K562 (cell line): Measurements from ENCODE around the gene TCHH. TPM values are rescaled to one million over a fixed set of nuclear protein-coding genes. Genes with fewer than 3 reads are reported as not detected.

Experiments used
- ATAC-seq: fragments of 200-7000 bp; cut with Tn5 transposase; 3 replicates; pipeline ENCODE4 v1.9.1; 2020; ENCODE audit warnings: moderate library complexity
- BruUV-seq: library from RNA; stranded (reverse); fragments of 400-500 nt; replicated peaks from 2 replicates; lab custom pipeline; 2021; lab: Mats Ljungman, UMichigan
- CTCF ChIA-PET: fragments of 300-600 bp; formaldehyde crosslinking; extraction: SDS; loops from one replicate; lab custom pipeline; 2021; ENCODE audit warnings: low intra/inter-chr PET ratio; lab: Yijun Ruan, JAX
- POLR2A ChIA-PET: fragments of 300-600, 350-650 bp; sonication (Branson Sonifier 250); formaldehyde crosslinking; extraction: SDS; loops from one replicate; lab custom pipeline; 2021; ENCODE audit warnings: antibody characterized with exemption, inconsistent platforms; lab: Yijun Ruan, JAX
- DNase-seq, 4 experiments: peaks; one replicate each; pipeline versions ENCODE4 v3.0.0 to v3.0.0-alpha.2; 2011 to 2018; ENCODE audit warnings: low spot score in 3 of 4, mixed read lengths in 3 of 4; ENCODE audit errors: extremely low read depth in 1 of 4
- FAIRE-seq: peaks from 2 replicates; lab custom pipeline; 2011; peaks lifted over from hg19 to GRCh38; lab: Jason Lieb, UNC
- H2AFZ ChIP-seq: 2 replicates; pipeline ENCODE4 v1.6.0; 2011; ENCODE audit warnings: low read depth, low read length, control low read depth, inconsistent platforms
- H3K27ac ChIP-seq: fragments of 200-600 bp; 3 replicates; pipeline ENCODE4 v1.8.0; 2011; ENCODE audit warnings: low read depth, mild to moderate bottlenecking, control low read depth, inconsistent platforms, low read length, moderate library complexity, mixed read lengths; ENCODE audit errors: extremely low read depth
- H3K27me3 ChIP-seq, 2 experiments: fragments of 300-600 bp in 1 of 2; 2 replicates in 1 of 2; 3 replicates in 1 of 2; pipeline versions ENCODE4 v1.6.0 to v1.8.0; 2011; ENCODE audit warnings: inconsistent platforms in 2 of 2, low read length in 2 of 2, mild to moderate bottlenecking in 1 of 2, mixed read lengths in 1 of 2, moderate library complexity in 1 of 2; ENCODE audit not compliant: control insufficient read depth in 2 of 2, insufficient read depth in 2 of 2
- H3K36me3 ChIP-seq: fragments of 300-600 bp; 3 replicates; pipeline ENCODE4 v1.8.0; 2011; ENCODE audit warnings: mild to moderate bottlenecking, low read length, inconsistent platforms; ENCODE audit not compliant: control insufficient read depth, insufficient read depth
- H3K4me1 ChIP-seq, 2 experiments: fragments of 200-600 bp in 1 of 2; replicated peaks in 1 of 2; 2 replicates in 1 of 2; 3 replicates in 1 of 2; pipeline versions ENCODE4 v1.5.1 to v1.8.0; 2011; ENCODE audit warnings: inconsistent platforms in 2 of 2, low read length in 2 of 2, mild to moderate bottlenecking in 1 of 2, mixed read lengths in 1 of 2, moderate library complexity in 1 of 2; ENCODE audit not compliant: control insufficient read depth in 2 of 2, insufficient read depth in 2 of 2
- H3K4me2 ChIP-seq: 2 replicates; pipeline ENCODE4 v1.6.1; 2011; ENCODE audit warnings: low read length, control low read depth, inconsistent platforms, mixed read lengths; ENCODE audit not compliant: insufficient read depth
- H3K4me3 ChIP-seq: fragments of 200-600 bp; sonication (generic), shearing (Covaris generic); 2 replicates; pipeline ENCODE4 v1.5.1; 2016; ENCODE audit warnings: control low read depth, inconsistent platforms
- H3K79me2 ChIP-seq: fragments of 200-600 bp; 3 replicates; pipeline ENCODE4 v1.8.0; 2011; ENCODE audit warnings: low read length, inconsistent platforms; ENCODE audit not compliant: control insufficient read depth, insufficient read depth
- H3K9ac ChIP-seq, 2 experiments: 2 replicates each; pipeline versions ENCODE4 v1.6.0 to v1.6.1; 2011; ENCODE audit warnings: low read depth in 2 of 2, low read length in 2 of 2, control low read depth in 1 of 2, inconsistent platforms in 1 of 2, mild to moderate bottlenecking in 1 of 2, mixed read lengths in 1 of 2; ENCODE audit not compliant: insufficient read depth in 1 of 2
- H3K9me1 ChIP-seq: one replicate; pipeline ENCODE4 v1.6.0; 2011; ENCODE audit warnings: inconsistent platforms, mild to moderate bottlenecking, low read length, moderate library complexity; ENCODE audit not compliant: control insufficient read depth, insufficient read depth
- H3K9me3 ChIP-seq: replicated peaks from 2 replicates; pipeline ENCODE4 v1.5.1; 2011; ENCODE audit warnings: low read depth, low read length, inconsistent platforms; ENCODE audit not compliant: control insufficient read depth, insufficient read depth
- H4K20me1 ChIP-seq: replicated peaks from 2 replicates; pipeline ENCODE4 v1.6.1; 2011; ENCODE audit warnings: low read length, inconsistent platforms, mixed read lengths; ENCODE audit not compliant: control insufficient read depth, insufficient read depth
- CEBPB ChIP-seq: fragments of 450-650 bp; IDR thresholded peaks from 2 replicates; pipeline ENCODE4 v1.6.1; 2016; ENCODE audit warnings: missing genetic modification characterization, missing compliant biosample characterization
- FUS ChIP-seq: fragments of 200-400 bp; formaldehyde crosslinking; optimal IDR thresholded peaks from 2 replicates; pipeline ENCODE3; 2017; ENCODE audit warnings: low read depth, low read length
- KDM2B ChIP-seq: fragments of 250-450 bp; sonication (Bioruptor Pico); IDR thresholded peaks from 2 replicates; pipeline ENCODE4 v1.8.0; 2021; ENCODE audit warnings: mild to moderate bottlenecking, moderate library complexity
- KLF10 ChIP-seq: fragments of 250-450 bp; sonication (Bioruptor Pico); IDR thresholded peaks from 2 replicates; pipeline ENCODE4 v1.6.1; 2021; ENCODE audit warnings: matching md5 sums
- NR3C1 ChIP-seq: sonication (generic); formaldehyde crosslinking; IDR thresholded peaks from 2 replicates; pipeline ENCODE4 v1.8.1; 2022; ENCODE audit warnings: missing genetic modification reagents
- POLR2A ChIP-seq: fragments of 450-650 bp; conservative IDR thresholded peaks from 2 replicates; pipeline ENCODE4 v1.6.1; 2016
- SMAD2 ChIP-seq: fragments of 150-350 bp; IDR thresholded peaks from 2 replicates; pipeline ENCODE4 v1.6.1; 2014; ENCODE audit warnings: low read depth, mild to moderate bottlenecking, low read length
- SP2 ChIP-seq: IDR thresholded peaks from 2 replicates; pipeline ENCODE4 v1.6.1; 2011; ENCODE audit warnings: mild to moderate bottlenecking, low read depth, low read length, moderate library complexity; ENCODE audit not compliant: poor library complexity, severe bottlenecking; ENCODE audit errors: extremely low read depth
- ZBTB1 ChIP-seq: sonication (generic); formaldehyde crosslinking; IDR thresholded peaks from 2 replicates; pipeline ENCODE4 v1.8.1; 2023; ENCODE audit warnings: missing genetic modification reagents, low read depth, mild to moderate bottlenecking, borderline replicate concordance
- ZC3H11A ChIP-seq: IDR thresholded peaks from 2 replicates; pipeline ENCODE4 v1.6.1; 2012; ENCODE audit warnings: low read depth, low read length, improper control_type of control experiment
- ZNF407 ChIP-seq: fragments of 450-650 bp; IDR thresholded peaks from 2 replicates; pipeline ENCODE4 v1.6.1; 2016; ENCODE audit warnings: low read depth
- WGBS: fragments of 100-300 bp; shearing (Covaris generic); methylation state at CpG from one replicate; pipeline ENCODE4 v1.1.6; 2016; ENCODE audit warnings: low coverage, mixed read lengths; ENCODE audit not compliant: insufficient coverage; ENCODE audit errors: missing lambda C conversion rate; 5-methylcytosine and 5-hydroxymethylcytosine counted together
- in situ Hi-C: fragments of 300-500 bp; cut with MboI; formaldehyde crosslinking; loops from 4 replicates; pipeline ENCODE4 v1.15.0; 2018; ENCODE audit warnings: inconsistent platforms, mixed read lengths
- intact Hi-C: fragments of 100-400 bp; cut with micrococcal nuclease; formaldehyde crosslinking; loops from 2 replicates; pipeline ENCODE4 v1.14.2; 2022
- polyA plus RNA-seq, 8 experiments: library from polyadenylated mRNA; depleted of rRNA in 4 of 8; stranded (reverse) in 5 of 8; unstranded in 3 of 8; fragments of >200 nt; fragmentation: Nextera tagmentation in 2 of 8; fragmentation: Illumina TruSeq in 1 of 8; extraction: Ambion mirVana in 2 of 8; extraction: Trizol in 1 of 8; gene quantifications; 2 replicates each; pipeline versions ENCODE4 v1.2.1 to v1.2.3, GENCODE V29; 2011 to 2014; ENCODE audit warnings: inconsistent platforms in 1 of 8, missing spikeins in 1 of 8
- total RNA-seq, 7 experiments: library from RNA; depleted of rRNA in 6 of 7; stranded (reverse); fragments of >200 nt in 6 of 7; fragmentation: Illumina TruSeq in 2 of 7; extraction: Trizol in 2 of 7; gene quantifications; 2 replicates each; pipeline versions ENCODE4 v1.2.1 to v1.2.3, GENCODE V29; 2011 to 2021; ENCODE audit warnings: low replicate concordance in 1 of 7

The TCHH gene
- total and polyA plus RNA-seq, 9 of the 15 experiments (the other 6 are each of a cell fraction or from before 2014, with no cell fraction given): not detected

GRCh38 chr1:152089014-152089674 lies 26.1 kb downstream of the TCHH start, which contains the start of gene TCHHL1:
TCHHL1 (minus strand) TSS chr1:152089064; CDS start chr1:152088143, 921 bp downstream.
- ATAC-seq (no peak), FAIRE-seq (no peak), DNase-seq (no peak)
- in situ Hi-C loops: no loop called here
- Histone ChIP-seq H3K9ac (no peak within 1 kb of the TSS), H3K36me3 (no peaks in the 10 kb centered on the region), H3K9me3 (no peaks in the 10 kb centered on the region), H3K4me2 (no peak within 1 kb of the TSS), H3K4me3 (no peak within 1 kb of the TSS), H3K27ac (no peak within 1 kb of the TSS), H3K27me3 (no peaks in the 10 kb centered on the region; a peak in 1 of 5 replicates), H3K9me1 (no peaks in the 10 kb centered on the region), H4K20me1 (no peaks in the 10 kb centered on the region)
- ChIA-PET CTCF (no interaction called here), POLR2A (interaction anchor here (0.6 kb wide), 1 partner anchor 63 kb away, joined by 3 read pairs; no protein-coding TSS in a partner anchor)
- 2% methylated on average over 5 of the region's 5 CpGs for WGBS
- intact Hi-C loops: no loop called here
- no peak for TF ChIP-seq ZC3H11A
- TF ChIP-seq SP2: no peak
- TF ChIP-seq SMAD2: no peak
- no peak for TF ChIP-seq POLR2A
- no peak for TF ChIP-seq FUS
- no peak for TF ChIP-seq KLF10 (CRISPR knock-in tag)
- no peak for TF ChIP-seq CEBPB
- no peak for TF ChIP-seq NR3C1 (CRISPR knock-in tag)
- TF ChIP-seq ZNF407: no peak
- TF ChIP-seq ZBTB1 (CRISPR knock-in tag): no peak
- TF ChIP-seq KDM2B: no peak
- TF ChIP-seq, all 486 proteins: peak for 0
- Histone ChIP-seq H2AFZ (no peak within 1 kb of the TSS), H3K79me2 (no peaks in the 10 kb centered on the region), H3K4me1 (peaks cover 0 to 8% of the 10 kb centered on the region in 2 experiments; a peak in 2 of 5 replicates)
- no TSS peak for BruUV-seq
